ENCODE data around the gene POGLUT3. TPM values are rescaled to one million over a fixed set of nuclear protein-coding genes. Genes with fewer than 3 reads are reported as not detected.

POGLUT3 gene
- total RNA-seq = 63.0 and 69.0 TPM in 2 replicates

GRCh38 chr11:108498046-108498815 is at the start of gene POGLUT3:
POGLUT3 (minus strand) TSS chr11:108498384; CDS start chr11:108498366, 18 bp downstream.

GRCh38 chr11:108467091-108467823 is 30.9 kb downstream of the POGLUT3 start, which contains the start of gene C11orf65:
C11orf65 (minus strand) TSS chr11:108467529; CDS start chr11:108461559, 5,970 bp downstream.

Other genes starting within 250 kb of the POGLUT3 start
- gene C11orf65, start 30.9 kb downstream of the POGLUT3 start, total RNA-seq = 0.81 and 1.5 TPM in 2 replicates
- gene EXPH5, start 95.4 kb upstream of the POGLUT3 start, total RNA-seq = 2.8 and 3.4 TPM in 2 replicates
- gene DDX10, start 166.7 kb upstream of the POGLUT3 start, total RNA-seq = 16.1 and 17.5 TPM in 2 replicates

All from hair follicle dermal papilla cell (primary cell).